Kidney epithelial cell (primary cell): ENCODE measurements around the gene CASP2. TPM values are rescaled to one million over a fixed set of nuclear protein-coding genes. Genes with fewer than 3 reads are reported as not detected.

Experiments
- DNase-seq: peaks from one replicate; pipeline ENCODE4 v3.0.0-alpha.2; 2010; ENCODE audit warnings: low read depth
- H3K27me3 ChIP-seq: 2 replicates; pipeline ENCODE4 v1.6.0; 2011; ENCODE audit warnings: low read length; ENCODE audit not compliant: control insufficient read depth, insufficient read depth
- H3K36me3 ChIP-seq: 2 replicates; pipeline ENCODE4 v1.5.1; 2011; ENCODE audit warnings: low read length; ENCODE audit not compliant: control insufficient read depth, insufficient read depth
- H3K4me3 ChIP-seq: 2 replicates; pipeline ENCODE4 v1.5.1; 2011; ENCODE audit warnings: low read depth, mild to moderate bottlenecking, control low read depth, low read length
- total RNA-seq: library from RNA; depleted of rRNA; stranded (reverse); fragments of >200 nt; gene quantifications from 2 replicates; pipeline ENCODE4 v1.2.3, GENCODE V29; 2015
- TF ChIP-seq, protein P1 (sequence below): IDR thresholded peaks from 2 replicates; pipeline ENCODE4 v1.5.1; 2011; ENCODE audit warnings: mild to moderate bottlenecking, moderate library complexity, low read length, control low read depth, inconsistent platforms; ENCODE audit not compliant: insufficient read depth, poor library complexity, severe bottlenecking

Gene CASP2
- total RNA-seq, 1 donor from 2014 or later, result 26.9 TPM

DNA sequence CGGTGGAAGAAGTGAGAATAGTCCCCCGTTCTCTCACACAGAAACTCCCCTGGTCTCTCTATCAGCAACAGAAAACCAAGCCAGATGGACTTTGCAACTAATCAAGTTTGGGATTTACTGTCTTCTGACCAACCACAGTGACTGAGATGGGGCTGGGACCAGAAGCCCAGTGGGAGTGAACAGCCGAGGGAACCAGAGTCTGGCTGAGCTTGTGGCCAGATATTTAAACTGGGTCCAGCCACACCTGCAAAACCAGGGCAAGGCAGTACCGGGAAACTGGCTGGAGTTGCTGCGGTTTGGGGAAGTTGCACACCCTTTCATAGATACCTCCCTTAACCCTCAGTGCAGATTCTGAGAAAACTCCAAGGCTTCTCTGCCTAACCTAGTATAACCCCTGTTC lies 18.9 kb upstream of the CASP2 start:
- H3K4me3 ChIP-seq, result no peak overlapping the region
- DNase-seq, result no peak
- no peaks in the 10 kb centered on the region for H3K27me3 ChIP-seq
- TF ChIP-seq, protein P1, sequence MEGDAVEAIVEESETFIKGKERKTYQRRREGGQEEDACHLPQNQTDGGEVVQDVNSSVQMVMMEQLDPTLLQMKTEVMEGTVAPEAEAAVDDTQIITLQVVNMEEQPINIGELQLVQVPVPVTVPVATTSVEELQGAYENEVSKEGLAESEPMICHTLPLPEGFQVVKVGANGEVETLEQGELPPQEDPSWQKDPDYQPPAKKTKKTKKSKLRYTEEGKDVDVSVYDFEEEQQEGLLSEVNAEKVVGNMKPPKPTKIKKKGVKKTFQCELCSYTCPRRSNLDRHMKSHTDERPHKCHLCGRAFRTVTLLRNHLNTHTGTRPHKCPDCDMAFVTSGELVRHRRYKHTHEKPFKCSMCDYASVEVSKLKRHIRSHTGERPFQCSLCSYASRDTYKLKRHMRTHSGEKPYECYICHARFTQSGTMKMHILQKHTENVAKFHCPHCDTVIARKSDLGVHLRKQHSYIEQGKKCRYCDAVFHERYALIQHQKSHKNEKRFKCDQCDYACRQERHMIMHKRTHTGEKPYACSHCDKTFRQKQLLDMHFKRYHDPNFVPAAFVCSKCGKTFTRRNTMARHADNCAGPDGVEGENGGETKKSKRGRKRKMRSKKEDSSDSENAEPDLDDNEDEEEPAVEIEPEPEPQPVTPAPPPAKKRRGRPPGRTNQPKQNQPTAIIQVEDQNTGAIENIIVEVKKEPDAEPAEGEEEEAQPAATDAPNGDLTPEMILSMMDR, result no peak
- no peaks in the 10 kb centered on the region for H3K36me3 ChIP-seq

DNA sequence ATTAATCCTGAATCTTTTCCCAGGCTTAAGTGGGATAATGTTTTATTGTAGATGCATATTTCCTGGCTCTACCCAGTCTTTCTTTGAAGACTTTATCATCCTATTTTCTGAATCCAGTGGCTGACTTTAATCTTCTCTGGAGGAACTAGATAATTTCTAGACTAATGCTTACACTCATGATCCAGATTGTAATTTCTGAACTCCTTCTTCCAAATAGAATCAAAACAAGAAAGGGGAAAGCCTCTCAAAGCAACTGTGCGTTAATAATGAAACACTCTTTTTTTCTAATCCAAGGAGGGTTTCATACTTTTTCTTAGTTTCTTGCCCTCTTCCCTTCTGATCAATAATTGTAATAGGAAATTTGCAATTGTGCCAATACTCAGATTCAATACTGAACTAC lies 16.9 kb upstream of the CASP2 start:
- TF ChIP-seq, protein P1, result no peak
- no peaks in the 10 kb centered on the region for H3K36me3 ChIP-seq
- DNase-seq, result no peak
- no peak overlapping the region for H3K4me3 ChIP-seq
- H3K27me3 ChIP-seq, result no peaks in the 10 kb centered on the region

DNA sequence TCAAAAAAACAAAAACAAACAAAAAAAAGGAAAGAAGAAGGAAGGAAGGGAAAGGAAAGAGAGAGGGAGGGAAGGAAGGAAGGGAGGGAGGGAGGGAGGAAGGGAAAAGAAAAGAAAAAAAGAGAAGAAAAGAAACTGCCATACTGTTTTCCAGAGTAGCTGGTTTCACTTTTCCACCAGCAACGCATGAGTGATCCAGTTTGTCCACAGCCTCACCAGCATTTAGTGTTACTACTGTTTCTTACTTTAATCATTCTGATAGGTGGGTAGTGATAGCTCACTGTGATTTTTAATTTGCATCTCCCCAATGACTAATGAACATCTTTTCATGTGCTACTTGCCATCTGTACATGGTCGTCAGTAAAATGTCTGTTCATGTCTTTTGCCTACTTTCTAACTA lies 15.3 kb upstream of the CASP2 start:
- H3K4me3 ChIP-seq, result no peak overlapping the region
- TF ChIP-seq, protein P1, result no peak
- H3K36me3 ChIP-seq, result no peaks in the 10 kb centered on the region
- DNase-seq, result no peak
- H3K27me3 ChIP-seq, result no peaks in the 10 kb centered on the region

DNA sequence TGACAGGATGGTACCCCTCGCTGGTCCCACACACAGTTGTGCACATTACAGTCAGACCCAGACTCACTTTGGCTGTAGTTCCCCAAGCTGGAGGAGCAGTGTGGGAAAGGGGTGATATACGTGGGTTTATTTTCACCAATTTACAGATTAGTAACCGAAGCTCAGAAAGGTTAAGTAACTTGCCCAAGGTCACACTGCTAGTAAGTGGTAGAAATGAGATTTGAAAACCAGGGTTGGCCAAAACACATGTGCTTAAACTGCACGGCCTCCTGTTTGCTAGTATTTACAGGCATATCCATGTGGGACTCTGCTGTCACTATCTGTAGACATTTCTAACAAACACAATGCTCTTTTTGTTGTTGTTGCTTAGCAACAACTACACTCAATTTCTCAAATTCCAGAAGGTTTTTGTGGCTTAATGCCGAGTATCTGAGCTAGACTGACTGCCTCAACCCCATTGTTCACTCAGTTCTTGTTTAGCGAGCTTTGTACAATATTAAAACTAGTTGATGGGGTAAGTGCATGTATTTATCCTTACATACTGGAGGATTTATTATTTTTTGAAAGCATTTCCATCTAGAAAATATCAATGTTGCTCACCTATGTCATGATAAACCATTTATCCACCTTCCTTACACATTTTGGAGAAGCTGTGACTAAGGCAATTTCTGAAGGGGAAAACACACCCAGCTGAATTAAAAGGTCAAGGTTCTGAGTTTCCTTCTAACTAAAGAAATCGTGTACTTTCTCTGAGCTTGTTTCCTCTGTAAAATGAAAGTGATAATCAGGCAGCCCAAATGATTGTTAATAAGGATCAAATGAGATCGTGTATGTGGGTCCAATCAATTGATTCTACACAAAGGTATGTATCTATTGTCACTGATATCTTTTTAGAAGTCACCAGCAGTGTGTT lies 8.7 kb upstream of the CASP2 start:
- H3K27me3 ChIP-seq, result no peaks in the 10 kb centered on the region
- DNase-seq, result peak; percentile 67
- TF ChIP-seq, protein P1, result no peak
- H3K36me3 ChIP-seq, result no peaks in the 10 kb centered on the region
- H3K4me3 ChIP-seq, result no peak overlapping the region

DNA sequence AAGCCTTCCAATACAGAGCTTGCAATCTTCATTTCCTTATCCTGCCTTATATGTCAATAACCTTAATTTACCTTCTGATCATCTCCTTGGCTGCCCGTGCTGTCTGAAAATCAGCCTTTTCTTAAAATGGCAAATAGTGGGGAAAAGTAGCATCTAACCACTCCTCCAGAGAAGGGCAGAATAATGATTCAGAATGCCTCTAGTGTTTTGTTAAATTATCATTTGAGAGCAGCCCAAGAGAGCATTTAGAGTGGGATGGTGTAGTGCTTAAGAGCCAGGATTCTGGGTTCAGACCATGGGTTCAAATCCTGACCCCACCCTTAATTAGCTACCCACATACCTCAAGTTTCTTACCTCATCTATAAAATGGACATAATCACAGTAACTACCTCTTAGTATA lies 8.0 kb upstream of the CASP2 start:
- TF ChIP-seq, protein P1, result no peak
- no peak overlapping the region for H3K4me3 ChIP-seq
- no peaks in the 10 kb centered on the region for H3K36me3 ChIP-seq
- no peaks in the 10 kb centered on the region for H3K27me3 ChIP-seq
- no peak for DNase-seq

DNA sequence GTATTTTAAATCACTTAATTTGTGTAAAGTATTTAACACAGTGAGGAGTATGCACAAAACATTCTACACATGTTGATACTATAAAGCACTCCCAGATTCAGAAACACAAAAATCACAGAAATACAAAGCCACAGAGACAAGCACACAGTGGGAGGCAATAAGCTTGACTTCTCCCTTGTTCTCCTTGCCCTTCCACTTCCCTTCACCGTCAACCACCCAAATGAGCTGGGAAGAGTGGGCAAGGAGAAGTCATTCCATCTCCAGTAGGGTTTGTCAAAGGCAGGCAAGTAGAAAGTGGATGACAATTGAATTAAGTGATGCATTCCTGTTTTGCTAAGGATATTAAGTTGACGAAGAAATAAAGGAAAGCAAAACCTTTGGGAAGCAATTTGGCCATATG lies 7.6 kb upstream of the CASP2 start:
- H3K36me3 ChIP-seq, result no peaks in the 10 kb centered on the region
- TF ChIP-seq, protein P1, result no peak

More for the DNA sequence above, 7.6 kb upstream of the CASP2 start:
- no peak overlapping the region for H3K4me3 ChIP-seq
- H3K27me3 ChIP-seq, result no peaks in the 10 kb centered on the region
- no peak for DNase-seq
